ENCODE data around the gene ROCK2. TPM values are rescaled to one million over a fixed set of nuclear protein-coding genes. Genes with fewer than 3 reads are reported as not detected.

ROCK2 gene
- total RNA-seq, 4 donors from 2014 or later, result 18.0 to 34.8 (median 23.2) TPM

DNA sequence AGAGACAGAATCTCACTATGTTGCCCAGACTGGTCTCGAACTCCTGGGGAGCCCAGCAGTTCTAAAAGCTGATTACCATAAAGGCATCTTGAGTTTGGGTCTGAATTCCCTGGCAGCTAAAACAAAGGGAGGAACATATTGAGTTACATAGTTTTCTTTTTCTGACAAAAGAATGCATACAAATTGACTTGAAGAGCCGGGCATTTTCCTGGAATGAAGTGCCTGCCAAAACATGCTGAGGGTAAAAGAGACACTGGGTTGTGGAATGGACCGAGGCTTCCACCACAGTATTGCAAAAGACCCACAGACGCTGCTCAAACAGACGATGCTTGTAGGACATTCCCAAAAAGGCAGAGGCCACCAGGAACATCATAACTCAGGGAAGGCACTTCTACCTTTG is 35.1 kb upstream of the ROCK2 start:
- TF ChIP-seq CTCF (IDR thresholded peaks at IDR 0.05), result no peak
- no peak overlapping the region for H3K4me3 ChIP-seq (ENCODE audit: low read depth, poor library complexity, severe bottlenecking)
- no peak for DNase-seq (ENCODE audit: low spot score in 2 of 2)
- WGBS, 2 donors, result 47 to 52% methylated on average over 5 of the region's 5 CpGs
- intact Hi-C loops (cut with DNase I; ENCODE audit: low total_unique reads), result no loop called here

DNA sequence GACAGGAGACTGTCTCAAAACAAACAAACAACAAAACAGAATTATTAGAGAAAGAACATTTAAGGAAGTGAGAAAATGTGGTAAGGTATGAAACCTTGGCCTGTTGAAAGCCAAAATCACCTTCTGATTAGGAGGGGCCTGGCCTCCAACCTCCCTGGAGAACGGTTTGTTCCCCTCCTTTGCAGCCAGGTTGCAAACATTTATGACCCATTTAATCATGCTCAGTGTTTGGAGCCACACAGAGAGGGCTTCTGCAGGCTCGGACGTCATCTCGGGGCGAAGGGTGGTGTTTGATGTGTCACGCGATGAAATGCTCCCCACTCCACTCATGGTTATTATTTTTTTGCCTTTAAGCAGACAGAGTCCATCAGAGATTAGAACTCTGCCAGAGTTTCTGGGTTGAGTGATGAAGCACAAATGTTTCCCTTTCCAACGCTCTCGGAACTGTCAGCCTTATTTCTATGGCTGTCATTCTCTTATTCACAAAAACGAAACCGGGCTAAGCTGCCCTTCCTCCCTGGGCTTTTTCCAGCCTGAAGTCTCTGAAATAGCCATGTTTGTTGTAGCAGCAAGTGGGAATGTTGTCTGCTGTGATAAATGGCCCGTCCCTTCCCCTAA is 33.6 kb upstream of the ROCK2 start:
- intact Hi-C loops (cut with DNase I; ENCODE audit: low total_unique reads), result no loop called here
- no peak for TF ChIP-seq CTCF (IDR thresholded peaks at IDR 0.05)
- no peak for TF ChIP-seq POLR2A (IDR thresholded peaks at IDR 0.05)
- no peak for DNase-seq (ENCODE audit: low spot score in 2 of 2)
- WGBS, 2 donors, result 78 to 86% methylated on average over 12 of the region's 12 CpGs
- H3K4me3 ChIP-seq (ENCODE audit: low read depth, poor library complexity, severe bottlenecking), result no peak overlapping the region

GRCh38 chr2:11376071-11376470 is 31.6 kb upstream of the ROCK2 start:
- WGBS, 2 donors, result 87 to 92% methylated on average over 7 of the region's 7 CpGs
- no peak for TF ChIP-seq CTCF (IDR thresholded peaks at IDR 0.05)
- no peak for TF ChIP-seq POLR2A (IDR thresholded peaks at IDR 0.05)
- no peak overlapping the region for H3K4me3 ChIP-seq (ENCODE audit: low read depth, poor library complexity, severe bottlenecking)
- intact Hi-C loops (cut with DNase I; ENCODE audit: low total_unique reads), result no loop called here
- DNase-seq (ENCODE audit: low spot score in 2 of 2), result no peak

DNA sequence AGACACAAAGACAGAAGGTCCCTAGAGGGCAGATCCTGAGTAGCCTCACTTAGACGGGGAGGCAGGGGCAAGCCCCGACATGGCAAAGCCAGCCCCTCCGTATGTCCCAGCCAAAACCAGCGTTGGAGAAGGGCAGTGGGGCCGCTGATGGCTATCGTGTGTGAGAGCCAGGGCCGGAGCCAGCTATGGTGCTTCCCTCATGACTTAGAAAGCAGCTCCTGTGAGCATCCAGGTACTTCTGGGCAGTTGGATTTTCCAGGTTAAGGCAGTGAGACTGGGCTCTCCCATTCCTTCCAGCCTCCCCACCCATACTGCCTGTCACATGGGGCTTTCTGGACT is 31.2 kb upstream of the ROCK2 start:
- TF ChIP-seq CTCF (IDR thresholded peaks at IDR 0.05), result no peak
- no peak for TF ChIP-seq POLR2A (IDR thresholded peaks at IDR 0.05)
- 71 to 84% methylated on average over 7 of the region's 7 CpGs for WGBS, 2 donors
- intact Hi-C loops (cut with DNase I; ENCODE audit: low total_unique reads), result no loop called here
- no peak for DNase-seq (ENCODE audit: low spot score in 2 of 2)
- H3K4me3 ChIP-seq (ENCODE audit: low read depth, poor library complexity, severe bottlenecking), result no peak overlapping the region

GRCh38 chr2:11375025-11375688 is 30.7 kb upstream of the ROCK2 start:
- intact Hi-C loops (cut with DNase I; ENCODE audit: low total_unique reads), result no loop called here
- no peak for TF ChIP-seq CTCF (IDR thresholded peaks at IDR 0.05)
- no peak for TF ChIP-seq POLR2A (IDR thresholded peaks at IDR 0.05)
- 56 to 60% methylated on average over 15 of the region's 15 CpGs for WGBS, 2 donors
- no peak for DNase-seq (ENCODE audit: low spot score in 2 of 2)
- no peak overlapping the region for H3K4me3 ChIP-seq (ENCODE audit: low read depth, poor library complexity, severe bottlenecking)

DNA sequence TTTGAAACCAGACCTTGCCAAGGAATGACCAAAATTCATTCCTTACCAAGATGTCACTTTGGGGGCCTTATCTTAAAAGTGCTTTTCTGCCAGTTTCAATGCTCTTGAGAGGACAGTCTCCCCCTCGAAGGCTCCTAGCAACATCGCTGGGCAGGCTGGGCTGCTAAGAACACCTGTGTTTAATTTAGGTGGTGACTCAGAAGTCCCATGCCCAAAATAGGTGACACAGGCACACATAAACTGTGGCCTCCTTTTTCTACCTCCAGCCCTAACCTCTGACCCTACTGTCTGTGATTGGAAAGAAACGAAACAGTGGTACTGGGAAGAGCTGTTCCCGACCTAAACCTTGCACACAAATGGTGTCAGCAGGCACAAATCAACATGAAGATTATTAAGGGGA is 28.7 kb upstream of the ROCK2 start:
- intact Hi-C loops (cut with DNase I; ENCODE audit: low total_unique reads), result no loop called here
- WGBS, 2 donors, result 85 to 86% methylated on average over 4 of the region's 4 CpGs
- TF ChIP-seq CTCF (IDR thresholded peaks at IDR 0.05) (no peak), POLR2A (IDR thresholded peaks at IDR 0.05) (no peak)
- DNase-seq (ENCODE audit: low spot score in 2 of 2), result no peak
- H3K4me3 ChIP-seq (ENCODE audit: low read depth, poor library complexity, severe bottlenecking), result no peak overlapping the region
